Measurements from ENCODE around the gene EPHB2. TPM values are rescaled to one million over a fixed set of nuclear protein-coding genes. Genes with fewer than 3 reads are reported as not detected.

EPHB2 gene
- polyA plus RNA-seq, 1 donor from 2014 or later, result 22.8 TPM

DNA sequence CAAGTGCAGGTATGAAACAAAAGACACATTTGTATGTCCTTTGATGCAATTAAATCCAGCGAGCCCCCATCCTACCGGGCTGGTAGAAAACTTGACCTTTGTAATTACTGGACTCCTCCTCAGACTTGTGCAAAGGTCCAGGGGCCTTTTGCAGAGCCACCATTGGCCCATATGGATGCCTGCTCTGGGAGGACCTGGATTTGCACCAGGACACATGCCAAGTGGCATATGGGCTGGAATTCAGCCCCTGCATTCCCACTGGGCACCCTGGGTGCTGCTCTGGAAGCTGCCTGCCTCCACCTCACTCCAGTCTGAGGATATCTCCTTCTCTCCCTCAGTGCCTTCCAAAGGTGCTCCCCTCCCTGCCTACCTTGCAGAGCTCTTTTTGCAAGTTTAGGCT, 226.0 kb downstream of the EPHB2 start:
- no peaks in the 10 kb centered on the region for H4K20me1 ChIP-seq (ENCODE audit: insufficient read depth)
- H3K9me3 ChIP-seq (ENCODE audit: low read length), result no peaks in the 10 kb centered on the region
- no peaks in the 10 kb centered on the region for H3K27me3 ChIP-seq (ENCODE audit: insufficient read depth, low read depth, low read length)
- no peaks in the 10 kb centered on the region for H3K79me2 ChIP-seq (replicated peaks; ENCODE audit: insufficient read depth, low read length)
- H3K9ac ChIP-seq (ENCODE audit: low read length), result no peak overlapping the region
- TF ChIP-seq EP300 (conservative IDR thresholded peaks at IDR 0.05; ENCODE audit: poor library complexity, severe bottlenecking), result no peak
- no peak for TF ChIP-seq TAF1 (IDR thresholded peaks at IDR 0.05; ENCODE audit: low read depth)
- no peak for TF ChIP-seq POLR2AphosphoS5 (IDR thresholded peaks at IDR 0.05)
- TF ChIP-seq, protein P1, sequence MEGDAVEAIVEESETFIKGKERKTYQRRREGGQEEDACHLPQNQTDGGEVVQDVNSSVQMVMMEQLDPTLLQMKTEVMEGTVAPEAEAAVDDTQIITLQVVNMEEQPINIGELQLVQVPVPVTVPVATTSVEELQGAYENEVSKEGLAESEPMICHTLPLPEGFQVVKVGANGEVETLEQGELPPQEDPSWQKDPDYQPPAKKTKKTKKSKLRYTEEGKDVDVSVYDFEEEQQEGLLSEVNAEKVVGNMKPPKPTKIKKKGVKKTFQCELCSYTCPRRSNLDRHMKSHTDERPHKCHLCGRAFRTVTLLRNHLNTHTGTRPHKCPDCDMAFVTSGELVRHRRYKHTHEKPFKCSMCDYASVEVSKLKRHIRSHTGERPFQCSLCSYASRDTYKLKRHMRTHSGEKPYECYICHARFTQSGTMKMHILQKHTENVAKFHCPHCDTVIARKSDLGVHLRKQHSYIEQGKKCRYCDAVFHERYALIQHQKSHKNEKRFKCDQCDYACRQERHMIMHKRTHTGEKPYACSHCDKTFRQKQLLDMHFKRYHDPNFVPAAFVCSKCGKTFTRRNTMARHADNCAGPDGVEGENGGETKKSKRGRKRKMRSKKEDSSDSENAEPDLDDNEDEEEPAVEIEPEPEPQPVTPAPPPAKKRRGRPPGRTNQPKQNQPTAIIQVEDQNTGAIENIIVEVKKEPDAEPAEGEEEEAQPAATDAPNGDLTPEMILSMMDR (IDR thresholded peaks at IDR 0.05; ENCODE audit: poor library complexity, severe bottlenecking), result no peak
- H3F3A ChIP-seq (ENCODE audit: insufficient read depth, low read length, poor library complexity, severe bottlenecking), result no peaks in the 10 kb centered on the region
- no peak overlapping the region for H3K27ac ChIP-seq (ENCODE audit: low read length)
- no peaks in the 10 kb centered on the region for H3K9me2 ChIP-seq (ENCODE audit: insufficient read depth, low read length)
- H3K36me3 ChIP-seq (ENCODE audit: insufficient read depth, low read length), result no peaks in the 10 kb centered on the region
- no peak overlapping the region for H2AFZ ChIP-seq (ENCODE audit: low read depth, low read length)
- H3K4me3 ChIP-seq (ENCODE audit: low read length), result no peak overlapping the region
- no peak overlapping the region for H3K4me2 ChIP-seq (ENCODE audit: low read length)

DNA sequence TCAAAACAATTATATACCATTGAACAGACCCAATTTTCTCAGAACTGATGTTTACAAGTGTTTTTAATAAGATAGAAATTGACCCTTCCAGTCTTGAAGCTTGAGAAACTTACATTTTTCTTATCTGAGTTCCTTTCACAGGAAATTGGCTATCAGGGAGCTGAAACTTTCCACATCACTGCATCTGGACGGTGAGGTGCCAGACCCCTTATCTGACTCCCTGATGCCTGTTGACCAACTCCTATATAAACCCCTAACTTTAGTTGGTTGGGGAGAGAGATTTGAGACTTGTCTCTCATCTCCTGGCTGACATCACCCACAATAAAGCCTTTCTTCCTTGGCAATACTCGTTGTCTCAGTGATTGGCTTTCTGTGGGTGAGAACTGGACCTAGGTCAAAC, 230.6 kb downstream of the EPHB2 start:
- no peak overlapping the region for H3K27ac ChIP-seq (ENCODE audit: low read length)
- no peak overlapping the region for H2AFZ ChIP-seq (ENCODE audit: low read depth, low read length)
- H3K4me2 ChIP-seq (ENCODE audit: low read length), result no peak overlapping the region
- H3K9me3 ChIP-seq (ENCODE audit: low read length), result no peaks in the 10 kb centered on the region
- H3K9me2 ChIP-seq (ENCODE audit: insufficient read depth, low read length), result no peaks in the 10 kb centered on the region
- no peaks in the 10 kb centered on the region for H3K79me2 ChIP-seq (replicated peaks; ENCODE audit: insufficient read depth, low read length)
- H4K20me1 ChIP-seq (ENCODE audit: insufficient read depth), result no peaks in the 10 kb centered on the region
- H3K36me3 ChIP-seq (ENCODE audit: insufficient read depth, low read length), result no peaks in the 10 kb centered on the region
- TF ChIP-seq, protein P2, sequence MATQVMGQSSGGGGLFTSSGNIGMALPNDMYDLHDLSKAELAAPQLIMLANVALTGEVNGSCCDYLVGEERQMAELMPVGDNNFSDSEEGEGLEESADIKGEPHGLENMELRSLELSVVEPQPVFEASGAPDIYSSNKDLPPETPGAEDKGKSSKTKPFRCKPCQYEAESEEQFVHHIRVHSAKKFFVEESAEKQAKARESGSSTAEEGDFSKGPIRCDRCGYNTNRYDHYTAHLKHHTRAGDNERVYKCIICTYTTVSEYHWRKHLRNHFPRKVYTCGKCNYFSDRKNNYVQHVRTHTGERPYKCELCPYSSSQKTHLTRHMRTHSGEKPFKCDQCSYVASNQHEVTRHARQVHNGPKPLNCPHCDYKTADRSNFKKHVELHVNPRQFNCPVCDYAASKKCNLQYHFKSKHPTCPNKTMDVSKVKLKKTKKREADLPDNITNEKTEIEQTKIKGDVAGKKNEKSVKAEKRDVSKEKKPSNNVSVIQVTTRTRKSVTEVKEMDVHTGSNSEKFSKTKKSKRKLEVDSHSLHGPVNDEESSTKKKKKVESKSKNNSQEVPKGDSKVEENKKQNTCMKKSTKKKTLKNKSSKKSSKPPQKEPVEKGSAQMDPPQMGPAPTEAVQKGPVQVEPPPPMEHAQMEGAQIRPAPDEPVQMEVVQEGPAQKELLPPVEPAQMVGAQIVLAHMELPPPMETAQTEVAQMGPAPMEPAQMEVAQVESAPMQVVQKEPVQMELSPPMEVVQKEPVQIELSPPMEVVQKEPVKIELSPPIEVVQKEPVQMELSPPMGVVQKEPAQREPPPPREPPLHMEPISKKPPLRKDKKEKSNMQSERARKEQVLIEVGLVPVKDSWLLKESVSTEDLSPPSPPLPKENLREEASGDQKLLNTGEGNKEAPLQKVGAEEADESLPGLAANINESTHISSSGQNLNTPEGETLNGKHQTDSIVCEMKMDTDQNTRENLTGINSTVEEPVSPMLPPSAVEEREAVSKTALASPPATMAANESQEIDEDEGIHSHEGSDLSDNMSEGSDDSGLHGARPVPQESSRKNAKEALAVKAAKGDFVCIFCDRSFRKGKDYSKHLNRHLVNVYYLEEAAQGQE (IDR thresholded peaks at IDR 0.05; ENCODE audit: borderline replicate concordance), result no peak
- TF ChIP-seq SMC3 (conservative IDR thresholded peaks at IDR 0.05; ENCODE audit: poor library complexity) (no peak), EP300 (conservative IDR thresholded peaks at IDR 0.05; ENCODE audit: poor library complexity, severe bottlenecking) (no peak), EZH2 (IDR thresholded peaks at IDR 0.05; ENCODE audit: borderline replicate concordance, insufficient read depth, low read length, poor library complexity, severe bottlenecking) (no peak)
- TF ChIP-seq, protein P1 (IDR thresholded peaks at IDR 0.05; ENCODE audit: poor library complexity, severe bottlenecking), result no peak
- no peak overlapping the region for H3K4me3 ChIP-seq (ENCODE audit: low read length)
- H3F3A ChIP-seq (ENCODE audit: insufficient read depth, low read length, poor library complexity, severe bottlenecking), result no peaks in the 10 kb centered on the region
- no peaks in the 10 kb centered on the region for H3K27me3 ChIP-seq (ENCODE audit: insufficient read depth, low read depth, low read length)
- no peak overlapping the region for H3K9ac ChIP-seq (ENCODE audit: low read length)
